Mucosa of rectum (tissue), 2 donors: ENCODE measurements around the gene LINGO3.

Source experiments
- H3K27ac ChIP-seq, 2 donors: one replicate each; pipeline ENCODE4 v1.7.0; 2013; ENCODE audit warnings: inconsistent platforms in 2 of 2, low read depth in 2 of 2, low read length in 2 of 2
- H3K27me3 ChIP-seq, 2 donors: one replicate each; pipeline ENCODE4 v1.7.0; 2013; ENCODE audit warnings: low read length in 2 of 2; ENCODE audit not compliant: control insufficient read depth in 2 of 2, insufficient read depth in 2 of 2
- H3K36me3 ChIP-seq, 2 donors: one replicate each; pipeline ENCODE4 v1.7.0; 2013; ENCODE audit warnings: low read length in 2 of 2; ENCODE audit not compliant: control insufficient read depth in 2 of 2, insufficient read depth in 2 of 2
- H3K4me1 ChIP-seq, 2 donors: one replicate each; pipeline ENCODE4 v1.7.0; 2013; ENCODE audit warnings: low read length in 2 of 2, mild to moderate bottlenecking in 1 of 2; ENCODE audit not compliant: control insufficient read depth in 2 of 2, insufficient read depth in 2 of 2
- H3K4me3 ChIP-seq, 2 donors: one replicate each; pipeline ENCODE4 v1.7.0; 2013; ENCODE audit warnings: low read length in 2 of 2
- H3K9ac ChIP-seq, 2 donors: one replicate each; pipeline ENCODE4 v1.7.0; 2013; ENCODE audit warnings: low read length in 2 of 2, low read depth in 1 of 2, mild to moderate bottlenecking in 1 of 2
- H3K9me3 ChIP-seq, 2 donors: one replicate each; pipeline ENCODE4 v1.7.0; 2013; ENCODE audit warnings: low read length in 2 of 2; ENCODE audit not compliant: control insufficient read depth in 2 of 2
- donor health status: healthy.
- donor health status: Normal muscosa, but diverticular disease.

The LINGO3 gene

GRCh38 chr19:2326699-2327360, 18.9 kb upstream of the LINGO3 start:
- Histone ChIP-seq H3K36me3 (peaks cover 5 to 9% of the 10 kb centered on the region in 2 donors), H3K27ac (no peak overlapping the region), H3K4me3 (peak overlapping the region in 1 of 2 donors; percentile 93), H3K27me3 (no peaks in the 10 kb centered on the region), H3K9me3 (no peaks in the 10 kb centered on the region), H3K9ac (peak overlapping the region; percentile 8 to 98), H3K4me1 (peaks cover 33 to 34% of the 10 kb centered on the region in 2 donors)

GRCh38 chr19:2325281-2326046, 17.5 kb upstream of the LINGO3 start:
- Histone ChIP-seq H3K9me3 (no peaks in the 10 kb centered on the region), H3K27me3 (no peaks in the 10 kb centered on the region), H3K4me3 (no peak overlapping the region), H3K36me3 (peaks cover 5 to 9% of the 10 kb centered on the region in 2 donors), H3K4me1 (peaks cover 20 to 21% of the 10 kb centered on the region in 2 donors), H3K27ac (no peak overlapping the region), H3K9ac (no peak overlapping the region)

DNA sequence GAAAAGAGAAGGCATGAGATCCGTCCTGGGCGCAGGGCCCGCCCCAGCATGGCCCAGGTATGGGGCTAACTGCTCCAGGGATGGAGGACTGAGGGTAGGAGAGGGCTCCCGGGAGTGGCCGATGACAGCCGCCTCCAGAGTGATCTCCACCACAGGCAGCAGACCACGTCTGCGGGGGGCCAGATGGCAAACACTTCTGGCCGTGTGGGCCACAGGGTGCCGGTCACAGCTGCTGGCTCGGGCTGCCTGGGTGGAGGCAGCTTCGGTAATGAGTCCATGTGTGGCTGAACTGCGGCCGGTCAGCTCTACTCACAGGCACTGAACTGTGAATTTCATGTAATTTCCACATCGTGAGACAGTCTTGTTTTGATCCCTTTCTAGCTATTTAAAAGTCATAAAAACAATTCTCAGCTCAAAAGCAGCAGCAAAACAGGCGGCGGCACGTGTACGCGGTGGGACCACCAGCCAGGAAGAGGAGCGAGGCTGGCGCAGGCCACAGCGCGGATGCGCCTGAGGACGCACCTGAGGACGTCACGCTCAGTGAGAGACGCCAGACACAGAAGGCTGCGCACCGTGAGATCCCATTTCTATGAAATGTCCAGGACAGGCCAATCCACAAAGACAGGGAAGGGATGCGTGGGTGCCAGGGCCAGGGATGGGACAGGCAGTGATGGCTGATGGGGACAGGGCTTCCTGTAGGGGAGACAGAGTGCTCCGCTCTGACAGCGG, 16.4 kb upstream of the LINGO3 start:
- Histone ChIP-seq H3K36me3 (peaks cover 5 to 9% of the 10 kb centered on the region in 2 donors), H3K4me3 (no peak overlapping the region), H3K4me1 (peaks cover 12 to 13% of the 10 kb centered on the region in 2 donors), H3K27ac (no peak overlapping the region), H3K27me3 (no peaks in the 10 kb centered on the region), H3K9ac (no peak overlapping the region), H3K9me3 (no peaks in the 10 kb centered on the region)

- H3K9me3 ChIP-seq = no peaks in the 10 kb centered on the region
- peaks cover 5 to 9% of the 10 kb centered on the region in 2 donors for H3K36me3 ChIP-seq
- H3K27ac ChIP-seq = no peak overlapping the region
- no peak overlapping the region for H3K9ac ChIP-seq
- H3K4me1 ChIP-seq = peaks cover 7 to 11% of the 10 kb centered on the region in 2 donors
- H3K4me3 ChIP-seq = no peak overlapping the region
- H3K27me3 ChIP-seq = no peaks in the 10 kb centered on the region
Measured at GRCh38 chr19:2323707-2324106, 15.8 kb upstream of the LINGO3 start.

GRCh38 chr19:2321565-2322283, 13.8 kb upstream of the LINGO3 start:
- Histone ChIP-seq H3K9ac (no peak overlapping the region), H3K36me3 (peaks cover 5 to 9% of the 10 kb centered on the region in 2 donors), H3K9me3 (no peaks in the 10 kb centered on the region), H3K4me1 (peaks cover 0 to 2% of the 10 kb centered on the region in 2 donors), H3K27me3 (no peaks in the 10 kb centered on the region), H3K27ac (no peak overlapping the region), H3K4me3 (no peak overlapping the region)

DNA sequence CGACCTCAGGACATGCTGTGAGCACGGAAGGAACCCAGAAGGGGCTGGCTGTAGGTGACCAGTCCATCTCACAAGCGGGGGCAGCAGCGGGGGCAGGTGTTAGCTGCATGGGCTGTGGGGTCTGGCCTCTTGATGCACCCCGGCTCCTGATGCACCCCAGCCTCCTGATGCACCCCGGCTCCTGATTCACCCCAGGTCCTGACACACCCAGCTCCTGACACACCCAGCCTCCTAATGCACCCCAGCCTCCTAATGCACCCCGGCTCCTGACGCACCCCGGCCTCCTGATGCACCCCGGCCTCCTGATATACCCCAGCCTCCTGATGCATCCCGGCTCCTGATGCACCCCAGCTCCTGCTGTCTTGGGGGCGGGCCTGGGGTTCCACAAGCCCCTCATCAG, 13.0 kb upstream of the LINGO3 start:
- H3K36me3 ChIP-seq = peaks cover 5 to 9% of the 10 kb centered on the region in 2 donors
- no peaks in the 10 kb centered on the region for H3K27me3 ChIP-seq
- no peak overlapping the region for H3K4me3 ChIP-seq
- no peak overlapping the region for H3K9ac ChIP-seq
- no peak overlapping the region for H3K27ac ChIP-seq
- no peaks in the 10 kb centered on the region for H3K4me1 ChIP-seq
- H3K9me3 ChIP-seq = no peaks in the 10 kb centered on the region

DNA sequence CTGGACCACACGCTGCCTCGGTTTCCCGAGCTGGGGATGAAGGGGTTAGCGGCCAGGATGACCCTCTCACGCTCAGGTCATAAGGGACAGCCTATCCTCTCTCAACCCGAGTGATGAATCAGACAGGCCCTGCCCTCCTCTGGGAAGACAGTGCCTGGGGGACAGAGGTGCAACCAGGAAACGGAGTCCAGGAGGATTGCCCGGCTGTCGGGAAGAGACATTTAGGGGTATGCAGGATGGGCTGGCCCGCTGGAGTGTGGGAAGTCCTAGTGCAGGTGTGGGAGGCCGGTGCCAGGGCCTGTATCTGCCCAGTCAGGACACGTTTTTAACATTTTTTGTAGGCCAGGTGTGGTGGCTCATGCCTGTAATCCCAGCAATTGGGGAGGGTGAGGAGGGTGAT, 12.1 kb upstream of the LINGO3 start:
- peaks cover 0 to 5% of the 10 kb centered on the region in 2 donors for H3K9me3 ChIP-seq
- H3K27ac ChIP-seq = no peak overlapping the region
- H3K4me1 ChIP-seq = no peaks in the 10 kb centered on the region
- no peak overlapping the region for H3K4me3 ChIP-seq
- H3K27me3 ChIP-seq = no peaks in the 10 kb centered on the region
- H3K9ac ChIP-seq = no peak overlapping the region
- H3K36me3 ChIP-seq = peaks cover 5 to 9% of the 10 kb centered on the region in 2 donors

DNA sequence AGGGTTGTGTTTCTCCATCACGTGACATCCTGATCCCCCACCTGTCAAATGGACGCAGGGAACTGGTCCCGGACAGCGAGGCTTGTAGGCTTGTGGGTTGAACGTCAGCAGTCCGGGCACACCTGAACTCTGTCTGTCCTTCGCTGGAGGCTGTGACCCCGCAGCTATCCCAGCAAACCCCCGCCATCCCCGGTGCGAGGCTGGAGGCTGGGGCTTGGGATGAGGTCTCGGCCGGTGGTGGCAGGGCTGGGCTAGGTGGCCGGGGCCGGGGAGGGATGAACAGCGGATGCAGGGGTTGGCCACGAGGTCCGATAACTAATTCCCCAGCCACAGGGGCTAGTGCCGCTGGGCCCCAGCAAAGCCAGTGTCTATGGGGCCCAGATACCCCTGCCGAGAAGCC, 11.6 kb upstream of the LINGO3 start:
- Histone ChIP-seq H3K4me1 (no peaks in the 10 kb centered on the region), H3K9ac (no peak overlapping the region), H3K27ac (no peak overlapping the region), H3K36me3 (peaks cover 1 to 4% of the 10 kb centered on the region in 2 donors), H3K9me3 (peaks cover 0 to 10% of the 10 kb centered on the region in 2 donors), H3K4me3 (no peak overlapping the region), H3K27me3 (no peaks in the 10 kb centered on the region)

- Histone ChIP-seq H3K36me3 (peaks cover 0 to 3% of the 10 kb centered on the region in 2 donors), H3K9ac (no peak overlapping the region), H3K27me3 (no peaks in the 10 kb centered on the region), H3K4me1 (no peaks in the 10 kb centered on the region), H3K27ac (no peak overlapping the region), H3K4me3 (no peak overlapping the region), H3K9me3 (peaks cover 0 to 10% of the 10 kb centered on the region in 2 donors)
Measured at GRCh38 chr19:2318923-2319322, 11.0 kb upstream of the LINGO3 start.
